Tracheal epithelial cell (primary cell): ENCODE measurements around the gene C5orf34. TPM values are rescaled to one million over a fixed set of nuclear protein-coding genes. Genes with fewer than 3 reads are reported as not detected.

Experiments
- total RNA-seq: library from RNA; depleted of rRNA; stranded (reverse); fragments of >200 nt; gene quantifications from 2 replicates; pipeline ENCODE4 v1.2.1, GENCODE V29; 2014

C5orf34 gene, protein sequence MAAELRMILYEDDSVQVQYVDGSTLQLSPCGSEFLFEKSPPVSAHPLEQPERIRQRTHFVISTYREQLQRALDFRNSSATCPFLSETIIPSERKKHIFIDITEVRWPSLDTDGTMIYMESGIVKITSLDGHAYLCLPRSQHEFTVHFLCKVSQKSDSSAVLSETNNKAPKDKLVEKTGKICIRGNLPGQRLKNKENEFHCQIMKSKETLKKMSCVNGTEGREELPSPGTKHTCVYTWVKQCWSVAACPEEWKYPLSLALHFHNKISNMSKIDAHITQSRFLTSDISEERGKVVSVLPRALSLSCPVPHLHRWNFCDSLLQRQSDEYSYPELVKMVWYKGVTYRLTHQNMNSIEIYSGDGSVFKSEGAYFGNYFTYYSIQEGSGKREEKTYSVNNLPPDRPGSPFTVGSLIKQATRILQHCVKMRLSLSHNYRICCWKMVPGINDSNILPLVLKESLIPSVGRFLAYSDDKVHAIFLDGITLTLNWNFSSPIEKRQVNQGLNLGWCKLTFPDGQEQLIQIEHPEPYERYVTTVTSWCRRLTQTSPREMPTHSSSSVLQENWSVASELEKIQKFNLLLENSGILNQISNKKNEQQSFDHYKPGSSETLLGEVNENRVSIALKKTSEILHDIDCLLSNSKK
- 0.85 and 1.4 TPM in 2 replicates for total RNA-seq

DNA sequence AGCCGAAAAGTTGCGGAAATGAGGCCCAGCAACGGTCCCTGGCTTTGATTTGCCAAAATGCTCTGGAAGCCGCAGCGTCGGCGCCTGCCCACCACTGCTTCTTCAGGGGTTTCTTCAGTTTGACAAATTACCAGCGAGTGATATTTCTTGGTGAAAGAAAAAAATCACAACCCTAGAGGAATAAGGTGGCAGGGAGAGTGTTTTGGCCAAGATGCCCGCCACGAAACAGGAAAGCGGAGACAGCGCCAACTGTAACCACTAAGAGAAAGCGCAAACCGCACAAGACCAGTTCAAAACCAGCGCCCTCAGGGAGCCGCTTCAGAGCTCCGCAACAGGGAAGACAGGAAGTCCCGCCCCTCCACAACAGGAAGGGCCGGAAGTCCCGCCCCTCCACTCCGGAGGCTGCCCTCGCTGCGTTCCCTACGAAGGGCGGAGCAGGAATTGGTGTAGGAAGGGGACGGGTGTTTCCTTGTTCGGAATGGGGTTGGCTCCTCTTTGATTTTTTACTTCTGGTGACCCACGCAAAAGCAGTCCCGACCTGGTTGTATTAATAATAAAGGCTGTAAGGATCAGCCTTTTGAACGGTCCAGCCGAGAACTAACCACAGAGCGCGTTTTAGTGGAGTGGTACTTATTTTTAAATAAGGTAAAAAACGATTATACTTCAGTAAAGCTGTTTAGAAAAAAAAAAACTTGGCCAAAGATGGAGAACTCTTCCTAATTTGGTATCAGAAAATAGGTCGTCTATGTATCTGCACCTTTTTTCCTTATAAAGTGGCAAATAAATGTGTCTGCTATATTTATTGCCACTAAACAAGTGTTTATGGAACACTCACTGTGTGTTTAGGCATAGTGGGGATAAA lies at the start of gene C5orf34:
Gene C5orf34, minus strand, starts transcription at position 333 of the 862 bp plus-strand sequence. CDS start 5,809 bp downstream, outside the sequence.

DNA sequence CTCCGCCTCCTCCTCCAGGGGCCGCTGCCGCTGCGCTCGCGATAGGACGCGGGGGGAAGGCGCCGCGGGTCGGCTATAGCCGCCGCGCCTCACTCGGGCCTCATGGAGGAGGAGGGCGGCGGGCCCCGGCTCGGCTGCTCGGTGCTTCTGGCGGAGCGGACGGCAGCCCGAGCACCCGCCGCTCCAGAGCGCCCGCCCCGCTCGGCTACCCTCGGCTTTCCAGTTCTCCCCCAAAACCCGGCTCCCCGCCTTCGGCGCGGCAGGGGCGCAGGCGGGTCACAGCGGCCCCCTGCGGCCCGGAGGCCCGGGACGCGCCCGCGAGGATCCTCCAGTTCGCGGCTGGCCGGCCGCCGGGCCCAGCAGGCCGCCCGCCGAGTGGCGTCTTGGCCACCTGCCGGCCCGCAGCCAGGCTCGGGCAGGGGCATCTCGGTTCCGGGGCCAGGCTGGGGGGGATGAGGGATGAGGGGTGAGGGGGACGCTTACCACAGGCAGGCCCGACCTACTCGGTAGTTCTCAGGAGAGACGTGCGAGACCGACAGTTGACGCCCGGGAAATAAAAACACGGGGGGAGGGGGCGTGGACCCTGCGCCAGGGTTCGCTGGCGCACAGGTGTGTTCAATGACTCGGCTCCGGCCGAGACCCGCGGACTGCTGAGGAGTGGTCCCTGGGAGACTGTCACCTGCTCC lies 42.1 kb upstream of the C5orf34 start, which contains the start of gene PAIP1:
Gene PAIP1, minus strand, starts transcription at position 221 of the 686 bp plus-strand sequence. CDS start 231 bp downstream, outside the sequence.

DNA sequence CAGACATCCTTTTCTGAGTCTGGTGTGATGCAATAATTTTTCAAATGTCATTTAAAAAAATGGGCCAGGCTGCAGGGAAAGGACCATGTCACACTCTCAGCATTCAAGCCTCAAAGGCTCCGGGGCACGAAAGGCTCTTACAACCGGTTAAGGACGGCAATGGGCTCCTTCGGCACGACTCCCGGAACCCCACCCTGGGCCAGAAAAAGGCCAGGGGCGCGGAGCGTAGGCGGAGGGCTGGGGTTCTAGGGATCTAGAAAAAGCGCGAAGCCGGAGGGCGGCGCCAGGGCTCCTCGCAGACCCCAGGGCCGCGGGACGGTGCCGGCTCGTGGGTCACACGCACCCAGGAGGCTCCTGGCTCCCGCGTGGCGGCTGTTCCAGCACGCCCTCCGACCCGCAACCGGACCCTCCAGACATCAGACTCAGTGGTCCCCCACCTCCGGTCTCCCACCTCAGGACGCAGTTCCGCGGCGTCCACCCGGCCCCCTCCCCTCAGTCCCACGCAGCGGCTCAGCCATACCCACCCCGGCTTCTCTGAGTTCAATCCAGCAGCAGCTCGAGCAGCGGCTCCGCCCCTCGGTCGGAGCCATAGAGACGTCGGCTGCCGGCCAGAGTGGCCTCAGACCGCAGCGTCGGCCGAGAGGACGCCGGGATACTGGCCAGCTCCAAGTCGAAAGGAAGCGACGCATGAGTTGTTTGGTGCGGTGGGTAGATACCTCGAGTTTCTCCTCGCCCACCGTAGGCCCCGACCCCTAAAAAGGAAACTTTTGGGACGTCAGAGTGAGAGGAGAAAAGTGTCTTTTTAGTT lies 31.4 kb downstream of the C5orf34 start, which contains the start of gene TMEM267:
Gene TMEM267, minus strand, starts transcription at position 568 of the 808 bp plus-strand sequence. CDS start 29,896 bp downstream, outside the sequence.

Other genes starting within 250 kb of the C5orf34 start
- 86.3 and 157 TPM in 2 replicates for gene HMGCS1, start 201.7 kb downstream of the C5orf34 start, total RNA-seq
- 2.6 and 13.3 TPM in 2 replicates for gene CCL28, start 102.8 kb downstream of the C5orf34 start, total RNA-seq
- gene TMEM267, start 31.3 kb downstream of the C5orf34 start, total RNA-seq, result 18.3 and 23.2 TPM in 2 replicates
- gene PAIP1, start 41.9 kb upstream of the C5orf34 start, total RNA-seq, result 156 and 175 TPM in 2 replicates
- gene NNT, start 88.0 kb upstream of the C5orf34 start, total RNA-seq, result 34.9 and 41.6 TPM in 2 replicates